Stomach smooth muscle (tissue), 2 donors: ENCODE measurements around the gene NANS.

ENCODE experiments used
- H3K27ac ChIP-seq: one replicate; pipeline ENCODE4 v1.7.0; 2013; ENCODE audit warnings: mild to moderate bottlenecking, low read length, inconsistent platforms
- H3K27me3 ChIP-seq, 2 donors: one replicate each; pipeline ENCODE4 v1.7.0; 2013; ENCODE audit warnings: low read length in 2 of 2; ENCODE audit not compliant: insufficient read depth in 2 of 2, control insufficient read depth in 1 of 2
- H3K36me3 ChIP-seq, 2 donors: one replicate each; pipeline ENCODE4 v1.7.0; 2013; ENCODE audit warnings: low read length in 2 of 2; ENCODE audit not compliant: control insufficient read depth in 2 of 2, insufficient read depth in 2 of 2
- H3K4me1 ChIP-seq: one replicate; pipeline ENCODE4 v1.7.0; 2013; ENCODE audit warnings: low read length; ENCODE audit not compliant: control insufficient read depth, insufficient read depth
- H3K4me3 ChIP-seq, 2 donors: one replicate each; pipeline ENCODE4 v1.7.0; 2013; ENCODE audit warnings: low read length in 2 of 2
- H3K9ac ChIP-seq, 2 donors: one replicate each; pipeline ENCODE4 v1.7.0; 2013; ENCODE audit warnings: low read length in 2 of 2, mild to moderate bottlenecking in 1 of 2
- H3K9me3 ChIP-seq, 2 donors: one replicate each; pipeline ENCODE4 v1.7.0; 2013; ENCODE audit warnings: low read length in 2 of 2; ENCODE audit not compliant: control insufficient read depth in 2 of 2
- donor health status: healthy.
- donor health status: Pancreatic carcinoma.

NANS gene

DNA sequence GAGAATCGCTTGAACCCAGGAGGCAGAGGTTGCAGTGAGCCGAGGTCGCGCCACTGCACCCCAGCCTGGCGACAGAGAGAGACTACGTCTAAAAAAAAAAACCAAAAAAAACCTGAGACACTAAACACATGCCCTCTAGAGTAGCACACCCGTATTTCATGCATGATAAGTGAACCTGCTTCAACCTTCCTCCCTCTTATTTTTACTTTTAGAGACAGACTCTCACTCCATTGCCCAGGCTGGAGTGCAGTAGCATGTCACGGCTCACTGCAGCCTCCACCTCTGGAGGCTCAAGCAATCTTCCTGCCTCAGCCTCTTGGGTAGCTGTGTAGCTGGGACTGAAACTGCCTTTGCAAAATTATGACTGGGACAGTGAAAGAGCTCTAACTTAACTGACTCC, 17.6 kb upstream of the NANS start:
- no peak overlapping the region for H3K27ac ChIP-seq
- no peak overlapping the region for H3K4me3 ChIP-seq
- peaks cover 5% of the 10 kb centered on the region for H3K4me1 ChIP-seq
- no peaks in the 10 kb centered on the region for H3K36me3 ChIP-seq
- no peaks in the 10 kb centered on the region for H3K27me3 ChIP-seq
- no peak overlapping the region for H3K9ac ChIP-seq
- H3K9me3 ChIP-seq, result no peaks in the 10 kb centered on the region

DNA sequence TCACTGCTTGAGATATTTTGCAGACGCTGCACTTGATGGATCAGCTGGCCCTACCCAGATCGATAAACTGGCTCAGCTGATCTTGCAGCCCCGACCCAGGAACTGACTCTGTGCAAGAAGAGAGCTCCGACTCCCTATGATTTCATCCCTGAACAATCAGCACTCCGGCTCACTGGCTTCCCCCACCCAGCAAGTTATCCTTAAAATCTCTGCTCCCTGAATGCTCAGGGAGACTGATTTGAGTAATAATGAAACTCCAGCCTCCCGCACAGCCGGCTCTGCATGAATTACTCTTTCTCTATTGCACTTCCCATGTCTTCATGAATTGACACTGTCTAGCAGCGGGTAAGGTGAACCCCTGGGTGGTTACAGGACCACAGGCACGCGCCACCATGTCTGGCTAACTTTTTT, 16.9 kb upstream of the NANS start:
- Histone ChIP-seq H3K36me3 (no peaks in the 10 kb centered on the region), H3K4me1 (peaks cover 4% of the 10 kb centered on the region), H3K4me3 (no peak overlapping the region), H3K27ac (no peak overlapping the region), H3K27me3 (no peaks in the 10 kb centered on the region), H3K9me3 (no peaks in the 10 kb centered on the region), H3K9ac (no peak overlapping the region)

DNA sequence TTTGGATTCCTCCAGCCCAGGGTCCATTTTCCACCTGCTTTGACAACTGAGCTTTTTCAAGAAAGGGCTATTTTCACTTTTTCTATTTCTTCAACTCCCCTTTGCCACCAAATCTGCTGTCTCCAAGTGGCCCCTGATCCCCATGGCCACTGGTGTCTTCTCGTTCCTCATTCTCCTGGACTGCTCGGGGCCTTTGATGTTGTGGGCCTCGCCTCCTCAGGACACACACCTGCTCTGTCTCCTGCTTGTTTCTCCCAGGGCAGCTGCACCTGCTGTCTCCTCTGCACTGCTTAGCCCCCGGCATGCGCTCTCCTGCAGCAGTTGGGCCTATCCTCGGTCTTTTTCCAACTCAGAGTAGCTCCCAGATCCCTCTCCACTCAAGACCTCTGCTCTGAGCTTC, 16.3 kb upstream of the NANS start:
- Histone ChIP-seq H3K9me3 (no peaks in the 10 kb centered on the region), H3K4me1 (no peaks in the 10 kb centered on the region), H3K27me3 (no peaks in the 10 kb centered on the region), H3K36me3 (no peaks in the 10 kb centered on the region), H3K4me3 (no peak overlapping the region), H3K9ac (no peak overlapping the region), H3K27ac (no peak overlapping the region)

DNA sequence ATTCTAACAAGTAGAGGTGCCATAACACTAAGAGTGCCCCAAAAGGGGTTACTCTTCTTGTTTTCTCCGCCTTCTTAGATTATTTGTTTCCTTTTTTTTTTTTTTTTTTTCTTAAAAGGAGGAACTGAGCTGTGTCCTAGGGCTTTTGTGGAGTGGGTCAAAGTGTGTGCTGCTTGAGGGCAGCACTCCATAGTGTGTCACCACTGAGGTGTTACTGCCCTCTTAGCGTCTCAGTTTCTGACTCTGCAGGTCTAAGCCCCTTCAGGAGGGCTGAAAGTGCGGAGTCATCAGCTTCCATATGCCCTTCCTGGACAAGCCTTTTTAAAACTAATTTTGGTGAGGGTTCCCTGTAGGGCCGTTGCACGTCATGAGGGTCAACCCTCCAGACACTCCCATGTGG, 12.6 kb upstream of the NANS start:
- Histone ChIP-seq H3K4me3 (no peak overlapping the region), H3K4me1 (no peaks in the 10 kb centered on the region), H3K9ac (no peak overlapping the region), H3K27ac (no peak overlapping the region), H3K9me3 (no peaks in the 10 kb centered on the region), H3K36me3 (no peaks in the 10 kb centered on the region), H3K27me3 (no peaks in the 10 kb centered on the region)

DNA sequence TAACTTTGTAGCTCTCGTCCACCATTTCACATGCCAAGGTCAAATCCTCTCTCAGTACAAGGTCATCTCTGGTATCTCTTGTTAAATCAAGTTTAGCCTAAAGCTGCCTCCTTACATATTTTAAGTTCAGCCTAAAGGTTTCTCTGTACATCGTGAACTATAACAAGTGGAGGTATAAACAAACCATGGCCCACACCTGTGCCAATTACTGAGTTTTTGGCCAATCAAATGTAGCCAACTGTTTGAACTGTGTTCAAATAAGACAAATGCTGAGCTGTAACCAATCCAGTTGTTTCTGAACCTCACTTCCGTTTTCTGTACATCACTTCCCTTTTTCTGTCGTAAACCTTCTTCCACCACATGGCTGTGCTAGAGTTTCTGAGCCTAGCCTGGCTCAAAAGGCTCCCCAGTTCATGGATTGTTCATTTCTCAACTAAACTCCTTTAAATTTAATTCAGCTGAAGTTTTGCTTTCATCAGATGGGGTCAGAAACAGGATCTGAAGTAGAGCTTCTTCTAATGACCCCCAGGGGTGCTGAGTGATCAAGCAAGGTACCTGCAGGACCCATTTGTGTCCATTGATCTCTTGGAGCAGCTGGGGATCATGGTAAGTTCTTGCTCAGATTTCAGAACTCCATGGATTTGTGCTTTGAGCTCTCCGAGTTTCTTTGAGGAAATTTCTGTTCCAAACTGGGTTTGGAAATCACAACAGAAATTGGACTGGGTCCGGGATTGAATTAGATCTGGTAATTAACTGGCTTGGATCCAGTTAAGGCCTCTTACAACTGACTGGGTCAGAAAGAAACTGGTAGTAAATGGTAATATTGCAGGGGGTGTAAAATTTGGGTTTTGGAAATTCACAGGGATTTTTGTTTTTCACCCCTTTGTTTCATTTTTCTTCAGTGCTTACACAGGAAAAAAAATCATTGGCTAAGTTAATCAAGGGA, 11.0 kb upstream of the NANS start:
- Histone ChIP-seq H3K9me3 (no peaks in the 10 kb centered on the region), H3K4me3 (no peak overlapping the region), H3K9ac (no peak overlapping the region), H3K27me3 (no peaks in the 10 kb centered on the region), H3K4me1 (no peaks in the 10 kb centered on the region), H3K27ac (no peak overlapping the region), H3K36me3 (no peaks in the 10 kb centered on the region)

DNA sequence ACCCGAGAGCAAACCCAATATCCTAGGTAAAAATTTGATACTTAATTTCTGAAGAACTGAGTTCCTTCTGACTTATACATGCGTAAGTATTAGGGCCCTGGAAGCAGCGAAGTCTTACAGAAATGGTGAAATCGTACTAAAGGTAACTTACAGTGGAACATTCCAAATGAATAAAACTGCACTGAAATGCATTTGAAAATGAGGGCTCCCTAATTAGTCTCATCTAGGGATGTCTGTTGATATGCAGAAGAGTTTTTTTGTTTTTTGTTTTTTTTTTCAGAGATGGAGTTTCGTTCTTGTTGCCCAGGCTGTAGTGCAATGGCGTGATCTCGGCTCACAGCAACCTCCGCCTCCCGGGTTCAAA, 10.4 kb upstream of the NANS start:
- no peak overlapping the region for H3K27ac ChIP-seq
- no peaks in the 10 kb centered on the region for H3K4me1 ChIP-seq
- no peak overlapping the region for H3K9ac ChIP-seq
- H3K27me3 ChIP-seq, result no peaks in the 10 kb centered on the region
- H3K36me3 ChIP-seq, result no peaks in the 10 kb centered on the region
- no peak overlapping the region for H3K4me3 ChIP-seq
- H3K9me3 ChIP-seq, result no peaks in the 10 kb centered on the region

DNA sequence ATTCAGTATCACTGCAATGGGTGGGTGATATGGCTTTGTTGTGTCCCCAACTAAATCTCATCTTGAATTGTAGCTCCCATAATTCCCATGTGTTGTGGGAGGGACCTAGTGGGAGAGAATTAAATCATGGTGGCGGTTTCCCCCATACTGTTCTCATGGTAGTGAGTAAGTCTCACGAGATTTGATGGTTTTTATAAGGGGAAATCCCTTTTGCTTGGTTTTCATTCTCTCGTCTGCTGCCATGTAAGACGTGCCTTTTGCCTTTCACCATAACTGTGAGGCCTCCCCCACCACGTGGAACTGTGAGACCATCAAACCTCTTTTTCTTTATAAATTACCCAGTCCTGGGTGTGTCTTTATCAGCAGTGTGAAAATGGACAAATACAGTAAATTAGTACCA, 9.5 kb upstream of the NANS start:
- H3K4me3 ChIP-seq, result no peak overlapping the region
- H3K27me3 ChIP-seq, result no peaks in the 10 kb centered on the region
- H3K9me3 ChIP-seq, result no peaks in the 10 kb centered on the region
- no peaks in the 10 kb centered on the region for H3K36me3 ChIP-seq
- no peak overlapping the region for H3K9ac ChIP-seq
- no peaks in the 10 kb centered on the region for H3K4me1 ChIP-seq
- H3K27ac ChIP-seq, result no peak overlapping the region

DNA sequence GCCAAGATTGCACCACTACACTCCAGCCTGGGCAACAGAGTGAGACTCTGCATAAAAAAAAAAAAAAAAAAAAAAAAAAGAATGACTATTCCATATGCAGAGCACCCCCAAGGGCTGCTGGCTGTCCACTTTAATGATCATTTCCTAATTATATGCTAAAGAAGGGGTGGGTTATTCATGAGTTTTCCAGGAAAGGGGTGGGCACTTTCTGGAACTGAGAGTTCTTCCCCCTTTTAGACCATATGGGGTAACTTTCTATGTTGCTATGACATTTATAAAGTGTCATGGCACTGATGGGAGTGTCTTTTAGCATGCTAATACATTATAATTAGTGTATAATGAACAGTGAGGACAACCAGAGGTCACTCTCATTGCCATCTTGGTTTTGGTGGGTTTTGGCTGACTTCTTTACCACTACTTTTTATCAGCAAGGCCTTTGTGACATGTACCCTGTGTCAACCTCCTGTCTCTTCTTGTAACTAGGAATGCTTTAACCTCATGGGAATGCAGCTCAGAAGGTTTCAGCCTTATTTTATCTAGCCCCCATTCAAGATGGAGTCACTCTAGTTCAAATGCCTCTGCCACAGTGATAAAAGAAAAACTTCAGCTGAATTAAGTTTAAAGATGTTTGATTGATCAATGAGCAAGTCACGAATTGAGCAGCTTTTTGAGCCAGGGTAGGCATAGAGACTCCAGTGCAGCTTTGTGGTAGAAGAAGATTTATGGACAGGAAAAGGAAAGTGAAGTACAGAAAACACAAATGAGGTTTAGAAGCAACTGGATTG, 7.1 kb upstream of the NANS start:
- H3K9ac ChIP-seq, result no peak overlapping the region
- no peak overlapping the region for H3K4me3 ChIP-seq
- no peaks in the 10 kb centered on the region for H3K27me3 ChIP-seq
- no peaks in the 10 kb centered on the region for H3K36me3 ChIP-seq
- H3K4me1 ChIP-seq, result no peaks in the 10 kb centered on the region
- no peaks in the 10 kb centered on the region for H3K9me3 ChIP-seq
- no peak overlapping the region for H3K27ac ChIP-seq

DNA sequence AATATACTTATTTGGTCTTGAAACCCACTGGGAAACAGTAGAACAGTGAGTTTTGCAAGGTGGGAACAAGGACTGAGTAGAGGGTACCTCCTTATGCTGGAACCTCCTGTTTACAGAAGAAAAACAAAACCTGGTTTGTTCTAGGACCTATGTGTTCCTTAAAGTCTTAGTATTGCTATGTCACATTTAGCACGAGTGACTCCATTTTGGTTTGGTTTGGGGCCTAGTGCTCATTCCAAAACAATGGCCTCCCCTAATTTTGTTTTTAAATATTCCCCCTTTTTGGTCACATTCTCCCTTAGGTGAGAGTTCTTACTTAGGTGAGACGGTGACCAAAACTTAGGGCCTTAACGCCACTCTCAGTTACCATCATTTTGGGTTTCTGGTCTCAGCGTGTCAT, 6.2 kb upstream of the NANS start:
- no peak overlapping the region for H3K4me3 ChIP-seq
- no peak overlapping the region for H3K27ac ChIP-seq
- no peaks in the 10 kb centered on the region for H3K27me3 ChIP-seq
- H3K4me1 ChIP-seq, result no peaks in the 10 kb centered on the region
- H3K9me3 ChIP-seq, result no peaks in the 10 kb centered on the region
- no peak overlapping the region for H3K9ac ChIP-seq
- no peaks in the 10 kb centered on the region for H3K36me3 ChIP-seq

DNA sequence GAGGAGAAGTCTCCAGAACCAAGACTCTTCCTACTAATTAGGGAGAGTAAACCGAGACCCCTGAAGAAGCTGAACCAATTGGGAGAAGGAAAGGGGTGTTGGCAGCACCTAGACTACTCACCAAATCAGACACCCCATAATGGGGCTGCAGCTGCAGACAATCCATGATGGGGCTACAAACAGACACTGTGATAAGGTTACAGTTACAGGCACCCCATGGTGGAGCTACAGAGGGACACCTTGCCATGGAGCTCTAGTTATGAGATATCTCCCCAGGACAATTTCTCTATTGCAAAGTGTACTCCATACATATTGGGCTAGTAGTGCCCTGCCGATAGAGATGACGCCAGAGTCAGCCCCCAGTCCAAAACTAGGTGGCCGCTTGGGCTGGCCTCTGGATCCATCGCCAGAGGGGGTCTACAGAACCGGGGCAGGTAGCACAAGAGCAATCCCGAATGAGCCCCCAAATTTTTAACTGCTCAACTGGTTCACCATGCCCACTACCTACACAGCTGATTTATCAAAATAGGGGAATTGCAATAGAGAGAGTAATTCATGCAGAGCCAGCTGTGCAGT, 2.1 kb upstream of the NANS start:
- Histone ChIP-seq H3K36me3 (no peaks in the 10 kb centered on the region), H3K4me1 (peaks cover 7% of the 10 kb centered on the region), H3K9ac (no peak overlapping the region), H3K27me3 (no peaks in the 10 kb centered on the region), H3K9me3 (no peaks in the 10 kb centered on the region), H3K4me3 (no peak overlapping the region), H3K27ac (no peak overlapping the region)
